ENCODE measurements around the gene GSK3A.

Gene GSK3A

GRCh38 chr19:42217520-42218437 lies 24.6 kb downstream of the GSK3A start, which contains the start of gene DEDD2:
Gene DEDD2 (minus strand): TSS chr19:42217677. CDS start chr19:42217007, 670 bp downstream.
- Histone ChIP-seq H3K27me3 (ENCODE audit: control insufficient read depth, insufficient read depth, low read length) (no peaks in the 10 kb centered on the region), H3K27ac (ENCODE audit: low read depth, low read length) (peak within 1 kb of the TSS; percentile 81), H3K36me3 (ENCODE audit: control insufficient read depth, insufficient read depth, low read length) (peaks cover 8% of the 10 kb centered on the region), H3K4me1 (ENCODE audit: control insufficient read depth, insufficient read depth, low read length) (peaks cover 18% of the 10 kb centered on the region), H3K4me3 (ENCODE audit: low read length) (peak within 1 kb of the TSS; percentile 96), H3K9ac (ENCODE audit: low read length) (peak within 1 kb of the TSS; percentile 96)

- Histone ChIP-seq H3K36me3 (ENCODE audit: control insufficient read depth, insufficient read depth, low read length) (peaks cover 8% of the 10 kb centered on the region), H3K4me1 (ENCODE audit: control insufficient read depth, insufficient read depth, low read length) (peaks cover 18% of the 10 kb centered on the region), H3K27me3 (ENCODE audit: control insufficient read depth, insufficient read depth, low read length) (no peaks in the 10 kb centered on the region), H3K4me3 (ENCODE audit: low read length) (peak overlapping the region; percentile 96), H3K27ac (ENCODE audit: low read depth, low read length) (peak overlapping the region; percentile 81), H3K9ac (ENCODE audit: low read length) (peak overlapping the region; percentile 96)
Measured at GRCh38 chr19:42216653-42217519, 25.5 kb downstream of the GSK3A start.

DNA sequence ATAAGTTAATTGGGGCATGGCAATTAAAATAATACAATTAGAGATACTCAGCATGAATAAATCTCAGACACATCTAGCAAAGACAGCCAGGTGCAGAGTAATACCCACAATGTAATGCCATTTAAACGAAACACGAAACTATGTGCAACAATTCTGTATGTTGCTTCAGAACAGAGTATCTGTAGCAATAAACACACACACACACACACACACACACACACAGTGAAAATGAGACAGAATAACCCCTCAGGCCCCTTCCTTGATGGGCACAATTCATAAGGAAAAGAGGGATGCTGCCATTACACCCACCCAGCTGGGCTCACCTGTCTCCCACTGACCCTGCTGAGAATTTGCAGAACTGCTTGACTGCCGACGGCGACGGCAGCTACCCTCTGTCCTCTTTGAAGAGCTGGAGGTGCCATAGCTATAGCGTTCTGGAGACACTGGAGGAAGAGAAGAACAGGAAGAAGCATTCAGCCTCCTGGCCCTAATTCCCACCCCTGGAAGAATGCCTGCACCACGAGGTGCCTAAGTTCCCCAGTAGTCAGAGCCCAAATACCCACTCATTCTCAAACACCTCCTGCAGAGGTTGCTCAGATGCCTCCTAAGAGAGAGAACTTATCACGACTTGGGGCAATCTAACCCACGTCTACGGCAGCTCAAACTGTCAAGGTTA lies 27.5 kb downstream of the GSK3A start:
- Histone ChIP-seq H3K9ac (ENCODE audit: low read length) (no peak overlapping the region), H3K36me3 (ENCODE audit: control insufficient read depth, insufficient read depth, low read length) (peaks cover 8% of the 10 kb centered on the region), H3K27me3 (ENCODE audit: control insufficient read depth, insufficient read depth, low read length) (no peaks in the 10 kb centered on the region), H3K4me1 (ENCODE audit: control insufficient read depth, insufficient read depth, low read length) (peaks cover 11% of the 10 kb centered on the region), H3K27ac (ENCODE audit: low read depth, low read length) (no peak overlapping the region), H3K4me3 (ENCODE audit: low read length) (peak overlapping the region; percentile 96)

DNA sequence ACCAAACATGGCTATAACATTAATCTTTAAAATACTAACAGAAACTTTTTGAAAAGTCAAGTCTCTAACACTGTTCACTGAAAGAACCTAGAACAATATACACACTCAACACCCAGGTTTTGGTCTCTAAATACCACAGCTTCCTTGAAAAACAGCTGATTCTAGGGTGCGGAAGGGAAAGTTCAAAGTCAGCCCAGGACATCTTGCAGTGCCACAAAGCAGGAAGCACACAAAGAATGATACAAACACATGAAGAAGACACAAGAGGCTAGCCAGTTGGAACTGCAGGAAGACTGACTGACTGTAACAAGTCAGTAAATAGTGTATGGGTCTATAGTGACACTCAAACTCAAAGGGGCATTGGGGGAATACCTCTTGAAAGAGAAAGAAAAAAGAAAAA lies 29.5 kb downstream of the GSK3A start:
- H3K4me1 ChIP-seq (ENCODE audit: control insufficient read depth, insufficient read depth, low read length) = peaks cover 6% of the 10 kb centered on the region
- H3K27ac ChIP-seq (ENCODE audit: low read depth, low read length) = no peak overlapping the region
- no peak overlapping the region for H3K9ac ChIP-seq (ENCODE audit: low read length)
- peaks cover 17% of the 10 kb centered on the region for H3K36me3 ChIP-seq (ENCODE audit: control insufficient read depth, insufficient read depth, low read length)
- H3K4me3 ChIP-seq (ENCODE audit: low read length) = no peak overlapping the region
- no peaks in the 10 kb centered on the region for H3K27me3 ChIP-seq (ENCODE audit: control insufficient read depth, insufficient read depth, low read length)

DNA sequence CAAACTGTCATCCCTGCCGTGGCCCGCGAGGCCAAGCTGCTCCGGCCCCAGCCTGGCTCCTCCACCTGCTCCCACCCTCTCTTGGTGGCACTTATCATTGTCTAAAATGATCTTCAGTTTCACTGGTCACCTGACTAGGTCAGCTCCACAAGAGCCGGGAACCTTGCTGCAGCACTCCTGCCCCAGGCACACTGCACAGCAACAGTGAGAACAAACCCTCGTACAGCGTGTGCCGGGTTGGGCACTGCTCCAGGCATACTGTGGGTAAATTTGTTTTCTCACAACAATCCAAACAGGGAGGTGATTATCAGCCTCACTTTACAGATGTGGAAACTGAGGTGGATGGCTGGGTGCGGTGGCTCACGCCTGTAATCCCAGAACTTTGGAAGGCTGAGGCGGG lies 33.8 kb downstream of the GSK3A start:
- peaks cover 34% of the 10 kb centered on the region for H3K36me3 ChIP-seq (ENCODE audit: control insufficient read depth, insufficient read depth, low read length)
- H3K27ac ChIP-seq (ENCODE audit: low read depth, low read length) = no peak overlapping the region
- H3K4me1 ChIP-seq (ENCODE audit: control insufficient read depth, insufficient read depth, low read length) = no peaks in the 10 kb centered on the region
- H3K27me3 ChIP-seq (ENCODE audit: control insufficient read depth, insufficient read depth, low read length) = no peaks in the 10 kb centered on the region
- no peak overlapping the region for H3K9ac ChIP-seq (ENCODE audit: low read length)
- H3K4me3 ChIP-seq (ENCODE audit: low read length) = no peak overlapping the region

- peaks cover 37% of the 10 kb centered on the region for H3K36me3 ChIP-seq (ENCODE audit: control insufficient read depth, insufficient read depth, low read length)
- H3K27me3 ChIP-seq (ENCODE audit: control insufficient read depth, insufficient read depth, low read length) = no peaks in the 10 kb centered on the region
- H3K4me1 ChIP-seq (ENCODE audit: control insufficient read depth, insufficient read depth, low read length) = no peaks in the 10 kb centered on the region
- no peak overlapping the region for H3K4me3 ChIP-seq (ENCODE audit: low read length)
- H3K27ac ChIP-seq (ENCODE audit: low read depth, low read length) = no peak overlapping the region
- H3K9ac ChIP-seq (ENCODE audit: low read length) = no peak overlapping the region
Measured at GRCh38 chr19:42207767-42208271, 34.6 kb downstream of the GSK3A start.

- Histone ChIP-seq H3K4me1 (ENCODE audit: control insufficient read depth, insufficient read depth, low read length) (no peaks in the 10 kb centered on the region), H3K36me3 (ENCODE audit: control insufficient read depth, insufficient read depth, low read length) (peaks cover 38% of the 10 kb centered on the region), H3K9ac (ENCODE audit: low read length) (no peak overlapping the region), H3K4me3 (ENCODE audit: low read length) (no peak overlapping the region), H3K27ac (ENCODE audit: low read depth, low read length) (no peak overlapping the region), H3K27me3 (ENCODE audit: control insufficient read depth, insufficient read depth, low read length) (no peaks in the 10 kb centered on the region)
Measured at GRCh38 chr19:42206871-42207755, 35.3 kb downstream of the GSK3A start.

DNA sequence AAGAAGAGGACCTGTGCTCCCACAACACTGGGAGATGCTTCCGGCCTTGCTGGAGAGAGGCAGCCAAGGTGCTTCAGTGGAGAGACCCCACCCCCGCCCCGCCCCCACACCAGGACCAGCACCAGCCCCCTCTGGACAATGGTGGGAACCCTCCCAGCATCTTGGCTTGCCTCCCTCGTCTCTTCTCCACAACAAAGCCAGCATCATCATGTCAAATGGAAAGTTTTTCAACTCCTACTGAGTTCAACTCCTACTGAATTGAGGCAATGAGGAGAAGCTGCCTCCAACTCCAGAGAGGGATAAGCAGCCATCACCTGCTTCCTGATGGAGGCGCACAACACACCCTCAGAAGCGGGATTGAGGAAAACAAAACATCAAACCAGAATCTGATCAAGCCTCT lies 37.7 kb downstream of the GSK3A start:
- H3K4me1 ChIP-seq (ENCODE audit: control insufficient read depth, insufficient read depth, low read length) = no peaks in the 10 kb centered on the region
- no peak overlapping the region for H3K27ac ChIP-seq (ENCODE audit: low read depth, low read length)
- H3K36me3 ChIP-seq (ENCODE audit: control insufficient read depth, insufficient read depth, low read length) = peaks cover 40% of the 10 kb centered on the region
- no peak overlapping the region for H3K9ac ChIP-seq (ENCODE audit: low read length)
- H3K27me3 ChIP-seq (ENCODE audit: control insufficient read depth, insufficient read depth, low read length) = no peaks in the 10 kb centered on the region
- no peak overlapping the region for H3K4me3 ChIP-seq (ENCODE audit: low read length)

DNA sequence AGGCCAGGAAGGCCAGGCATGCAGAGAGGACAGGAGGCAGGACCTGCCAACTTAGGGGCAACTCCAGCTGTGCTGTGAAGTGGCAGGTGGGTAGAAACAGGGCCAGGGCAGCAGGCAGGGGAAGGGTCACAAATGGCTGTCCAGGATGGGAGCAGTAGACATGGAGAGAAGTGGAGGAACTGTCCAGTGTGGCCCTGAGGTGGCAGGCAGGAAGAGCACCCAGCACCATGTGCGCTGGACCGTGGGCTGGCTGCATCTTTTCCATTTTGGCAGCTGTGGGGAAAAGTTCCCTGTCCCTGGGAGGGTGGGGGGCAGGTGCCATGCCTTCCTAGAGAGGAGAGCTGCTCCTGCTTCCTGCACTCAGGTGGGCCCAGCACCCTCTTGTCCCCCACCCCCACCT lies 38.7 kb downstream of the GSK3A start:
- Histone ChIP-seq H3K27me3 (ENCODE audit: control insufficient read depth, insufficient read depth, low read length) (no peaks in the 10 kb centered on the region), H3K36me3 (ENCODE audit: control insufficient read depth, insufficient read depth, low read length) (peaks cover 39% of the 10 kb centered on the region), H3K4me3 (ENCODE audit: low read length) (no peak overlapping the region), H3K4me1 (ENCODE audit: control insufficient read depth, insufficient read depth, low read length) (no peaks in the 10 kb centered on the region), H3K27ac (ENCODE audit: low read depth, low read length) (no peak overlapping the region), H3K9ac (ENCODE audit: low read length) (no peak overlapping the region)

GRCh38 chr19:42202290-42202880 lies 40.0 kb downstream of the GSK3A start:
- no peak overlapping the region for H3K9ac ChIP-seq (ENCODE audit: low read length)
- peaks cover 37% of the 10 kb centered on the region for H3K36me3 ChIP-seq (ENCODE audit: control insufficient read depth, insufficient read depth, low read length)
- H3K4me1 ChIP-seq (ENCODE audit: control insufficient read depth, insufficient read depth, low read length) = no peaks in the 10 kb centered on the region
- no peak overlapping the region for H3K27ac ChIP-seq (ENCODE audit: low read depth, low read length)
- no peak overlapping the region for H3K4me3 ChIP-seq (ENCODE audit: low read length)
- H3K27me3 ChIP-seq (ENCODE audit: control insufficient read depth, insufficient read depth, low read length) = no peaks in the 10 kb centered on the region

Data from rectal smooth muscle tissue (tissue), 1 donor.